SK-N-SH treated with all-trans-retinoic acid at 6 μM for 48 hours (cell line): ENCODE data around the gene TNPO1.

Source experiments
- ATAC-seq: fragments of 200-7000 bp; cut with Tn5 transposase; 3 replicates; pipeline ENCODE4 v1.9.1; 2020; ENCODE audit warnings: mild to moderate bottlenecking, moderate library complexity
- ARNTL ChIP-seq: fragments of 450-650 bp; formaldehyde crosslinking; IDR thresholded peaks from 2 replicates; pipeline ENCODE4 v1.5.0; 2020; ENCODE audit warnings: low read depth, mild to moderate bottlenecking, moderate library complexity, borderline replicate concordance
- BACH2 ChIP-seq: fragments of 250-450 bp; sonication (Bioruptor Pico); IDR thresholded peaks from 2 replicates; pipeline ENCODE4 v1.9.0; 2021; ENCODE audit warnings: mild to moderate bottlenecking, borderline replicate concordance
- CREB5 ChIP-seq: fragments of 250-450 bp; sonication (Bioruptor Pico); IDR thresholded peaks from 2 replicates; pipeline ENCODE4 v1.5.1; 2020; ENCODE audit warnings: low read depth, mild to moderate bottlenecking, moderate library complexity
- CSDC2 ChIP-seq: fragments of 250-450 bp; sonication (Bioruptor Pico); IDR thresholded peaks from 2 replicates; pipeline ENCODE4 v1.5.0; 2020; ENCODE audit warnings: mild to moderate bottlenecking, moderate library complexity
- ESRRG ChIP-seq: fragments of 250-450 bp; sonication (Bioruptor Pico); IDR thresholded peaks from 2 replicates; pipeline ENCODE4 v1.6.1; 2021; ENCODE audit warnings: mild to moderate bottlenecking
- GLIS3 ChIP-seq: fragments of 250-450 bp; sonication (Bioruptor Pico); IDR thresholded peaks from 2 replicates; pipeline ENCODE4 v1.5.0; 2020; ENCODE audit warnings: mild to moderate bottlenecking, moderate library complexity
- ISL1 ChIP-seq: fragments of 250-450 bp; sonication (Bioruptor Pico); IDR thresholded peaks from 2 replicates; pipeline ENCODE4 v2.1.2; 2022; ENCODE audit warnings: mild to moderate bottlenecking, moderate library complexity
- OSR1 ChIP-seq: fragments of 250-450 bp; sonication (Bioruptor Pico); IDR thresholded peaks from 2 replicates; pipeline ENCODE4 v1.8.0; 2022; ENCODE audit warnings: moderate library complexity, mild to moderate bottlenecking, inconsistent platforms
- PATZ1 ChIP-seq: fragments of 250-450 bp; sonication (Bioruptor Pico); IDR thresholded peaks from 2 replicates; pipeline ENCODE4 v1.8.0; 2020; ENCODE audit warnings: mild to moderate bottlenecking, moderate library complexity, borderline replicate concordance
- PPARA ChIP-seq: fragments of 250-450 bp; sonication (Bioruptor Pico); IDR thresholded peaks from 2 replicates; pipeline ENCODE4 v1.5.0; 2020; ENCODE audit warnings: mild to moderate bottlenecking, borderline replicate concordance
- RARB ChIP-seq: fragments of 250-450 bp; sonication (Bioruptor Pico); IDR thresholded peaks from 2 replicates; pipeline ENCODE4 v1.8.0; 2021; ENCODE audit warnings: mild to moderate bottlenecking, moderate library complexity
- SNAI2 ChIP-seq: fragments of 250-450 bp; sonication (Bioruptor Pico); IDR thresholded peaks from 2 replicates; pipeline ENCODE4 v1.5.0; 2020; ENCODE audit warnings: mild to moderate bottlenecking, moderate library complexity
- TCF4 ChIP-seq: fragments of 250-450 bp; sonication (Bioruptor Pico); IDR thresholded peaks from 2 replicates; pipeline ENCODE4 v1.8.0; 2021; ENCODE audit warnings: mild to moderate bottlenecking, moderate library complexity, borderline replicate concordance
- TOX ChIP-seq: fragments of 250-450 bp; sonication (Bioruptor Pico); IDR thresholded peaks from 2 replicates; pipeline ENCODE4 v1.8.0; 2021; ENCODE audit warnings: mild to moderate bottlenecking, moderate library complexity, borderline replicate concordance
- ZFP3 ChIP-seq: fragments of 250-450 bp; sonication (Bioruptor Pico); IDR thresholded peaks from 2 replicates; pipeline ENCODE4 v1.5.0; 2020; ENCODE audit warnings: mild to moderate bottlenecking, moderate library complexity
- ZFP30 ChIP-seq: fragments of 450-650 bp; formaldehyde crosslinking; IDR thresholded peaks from 2 replicates; pipeline ENCODE4 v1.5.0; 2022; ENCODE audit warnings: mild to moderate bottlenecking, moderate library complexity
- ZNF565 ChIP-seq: fragments of 450-650 bp; formaldehyde crosslinking; conservative IDR thresholded peaks from 2 replicates; pipeline ENCODE4 v1.5.0; 2020; ENCODE audit warnings: low read depth, mild to moderate bottlenecking, moderate library complexity
- ZNF70 ChIP-seq: fragments of 450-650 bp; formaldehyde crosslinking; IDR thresholded peaks from 2 replicates; pipeline ENCODE4 v1.5.0; 2020; ENCODE audit warnings: mild to moderate bottlenecking, moderate library complexity
- ZNF8 ChIP-seq: fragments of 450-650 bp; formaldehyde crosslinking; IDR thresholded peaks from 2 replicates; pipeline ENCODE4 v1.5.0; 2020; ENCODE audit warnings: mild to moderate bottlenecking, moderate library complexity
- TF ChIP-seq, protein P1 (sequence below): fragments of 250-450 bp; sonication (Bioruptor Pico); IDR thresholded peaks from 2 replicates; pipeline ENCODE4 v1.5.1; 2021; ENCODE audit warnings: mild to moderate bottlenecking, moderate library complexity
- TF ChIP-seq, protein P2 (sequence below): fragments of 250-450 bp; sonication (Bioruptor Pico); IDR thresholded peaks from 2 replicates; pipeline ENCODE4 v1.8.0; 2021; ENCODE audit warnings: low read depth, mild to moderate bottlenecking, moderate library complexity, borderline replicate concordance
- TF ChIP-seq, protein P3 (sequence below): fragments of 250-450 bp; sonication (Bioruptor Pico); IDR thresholded peaks from 2 replicates; pipeline ENCODE4 v1.5.0; 2020; ENCODE audit warnings: mild to moderate bottlenecking, moderate library complexity

The TNPO1 gene

DNA sequence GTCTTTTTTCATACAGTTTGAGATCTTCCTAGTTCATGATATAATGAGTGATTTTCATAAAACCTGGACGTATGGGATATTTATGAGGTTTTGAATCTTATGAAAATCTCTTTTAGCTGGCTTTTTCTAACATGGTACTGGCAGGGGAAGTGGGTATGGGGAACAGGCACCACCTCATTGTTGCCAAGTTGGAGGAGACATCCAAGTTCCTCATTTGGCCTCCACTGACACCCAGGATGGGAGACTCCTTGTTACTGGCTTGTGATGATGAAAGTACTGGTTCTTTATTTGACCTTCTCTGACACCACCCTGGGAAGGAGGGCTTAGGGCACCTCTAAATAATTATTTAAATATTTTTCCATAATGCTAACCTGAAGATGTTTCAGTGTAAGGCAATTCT, 4.0 kb upstream of the TNPO1 start:
- TF ChIP-seq TCF4 (CRISPR knock-in tag), result no peak
- no peak for TF ChIP-seq ZFP3
- TF ChIP-seq, protein P1, sequence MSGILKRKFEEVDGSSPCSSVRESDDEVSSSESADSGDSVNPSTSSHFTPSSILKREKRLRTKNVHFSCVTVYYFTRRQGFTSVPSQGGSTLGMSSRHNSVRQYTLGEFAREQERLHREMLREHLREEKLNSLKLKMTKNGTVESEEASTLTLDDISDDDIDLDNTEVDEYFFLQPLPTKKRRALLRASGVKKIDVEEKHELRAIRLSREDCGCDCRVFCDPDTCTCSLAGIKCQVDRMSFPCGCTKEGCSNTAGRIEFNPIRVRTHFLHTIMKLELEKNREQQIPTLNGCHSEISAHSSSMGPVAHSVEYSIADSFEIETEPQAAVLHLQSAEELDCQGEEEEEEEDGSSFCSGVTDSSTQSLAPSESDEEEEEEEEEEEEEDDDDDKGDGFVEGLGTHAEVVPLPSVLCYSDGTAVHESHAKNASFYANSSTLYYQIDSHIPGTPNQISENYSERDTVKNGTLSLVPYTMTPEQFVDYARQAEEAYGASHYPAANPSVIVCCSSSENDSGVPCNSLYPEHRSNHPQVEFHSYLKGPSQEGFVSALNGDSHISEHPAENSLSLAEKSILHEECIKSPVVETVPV, result no peak
- no peak for TF ChIP-seq ISL1 (CRISPR knock-in tag)
- TF ChIP-seq ARNTL (CRISPR knock-in tag), result no peak
- TF ChIP-seq ESRRG, result no peak
- no peak for TF ChIP-seq SNAI2 (CRISPR knock-in tag)
- no peak for TF ChIP-seq TOX (CRISPR knock-in tag)
- TF ChIP-seq PPARA (CRISPR knock-in tag), result no peak
- TF ChIP-seq ZNF565 (CRISPR knock-in tag), result no peak
- ATAC-seq, result no peak

GRCh38 chr5:72814104-72814503, 2.4 kb upstream of the TNPO1 start:
- no peak for TF ChIP-seq CSDC2 (CRISPR knock-in tag)
- no peak for TF ChIP-seq BACH2
- TF ChIP-seq ZFP30 (CRISPR knock-in tag), result no peak
- no peak for TF ChIP-seq PATZ1 (CRISPR knock-in tag)
- TF ChIP-seq, protein P1, result no peak
- no peak for TF ChIP-seq ISL1 (CRISPR knock-in tag)
- TF ChIP-seq CREB5 (CRISPR knock-in tag), result no peak
- no peak for TF ChIP-seq PPARA (CRISPR knock-in tag)
- TF ChIP-seq ZNF565 (CRISPR knock-in tag), result no peak
- no peak for TF ChIP-seq ZNF70
- no peak for TF ChIP-seq TOX (CRISPR knock-in tag)
- no peak for TF ChIP-seq ARNTL (CRISPR knock-in tag)
- TF ChIP-seq RARB (CRISPR knock-in tag), result no peak
- TF ChIP-seq ZNF8 (CRISPR knock-in tag), result no peak
- no peak for TF ChIP-seq TCF4 (CRISPR knock-in tag)
- TF ChIP-seq OSR1 (CRISPR knock-in tag), result no peak
- TF ChIP-seq, protein P2, sequence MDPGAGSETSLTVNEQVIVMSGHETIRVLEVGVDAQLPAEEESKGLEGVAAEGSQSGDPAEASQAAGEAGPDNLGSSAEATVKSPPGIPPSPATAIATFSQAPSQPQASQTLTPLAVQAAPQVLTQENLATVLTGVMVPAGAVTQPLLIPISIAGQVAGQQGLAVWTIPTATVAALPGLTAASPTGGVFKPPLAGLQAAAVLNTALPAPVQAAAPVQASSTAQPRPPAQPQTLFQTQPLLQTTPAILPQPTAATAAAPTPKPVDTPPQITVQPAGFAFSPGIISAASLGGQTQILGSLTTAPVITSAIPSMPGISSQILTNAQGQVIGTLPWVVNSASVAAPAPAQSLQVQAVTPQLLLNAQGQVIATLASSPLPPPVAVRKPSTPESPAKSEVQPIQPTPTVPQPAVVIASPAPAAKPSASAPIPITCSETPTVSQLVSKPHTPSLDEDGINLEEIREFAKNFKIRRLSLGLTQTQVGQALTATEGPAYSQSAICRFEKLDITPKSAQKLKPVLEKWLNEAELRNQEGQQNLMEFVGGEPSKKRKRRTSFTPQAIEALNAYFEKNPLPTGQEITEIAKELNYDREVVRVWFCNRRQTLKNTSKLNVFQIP (CRISPR knock-in tag), result no peak
- no peak for TF ChIP-seq GLIS3 (CRISPR knock-in tag)
- TF ChIP-seq, protein P3, sequence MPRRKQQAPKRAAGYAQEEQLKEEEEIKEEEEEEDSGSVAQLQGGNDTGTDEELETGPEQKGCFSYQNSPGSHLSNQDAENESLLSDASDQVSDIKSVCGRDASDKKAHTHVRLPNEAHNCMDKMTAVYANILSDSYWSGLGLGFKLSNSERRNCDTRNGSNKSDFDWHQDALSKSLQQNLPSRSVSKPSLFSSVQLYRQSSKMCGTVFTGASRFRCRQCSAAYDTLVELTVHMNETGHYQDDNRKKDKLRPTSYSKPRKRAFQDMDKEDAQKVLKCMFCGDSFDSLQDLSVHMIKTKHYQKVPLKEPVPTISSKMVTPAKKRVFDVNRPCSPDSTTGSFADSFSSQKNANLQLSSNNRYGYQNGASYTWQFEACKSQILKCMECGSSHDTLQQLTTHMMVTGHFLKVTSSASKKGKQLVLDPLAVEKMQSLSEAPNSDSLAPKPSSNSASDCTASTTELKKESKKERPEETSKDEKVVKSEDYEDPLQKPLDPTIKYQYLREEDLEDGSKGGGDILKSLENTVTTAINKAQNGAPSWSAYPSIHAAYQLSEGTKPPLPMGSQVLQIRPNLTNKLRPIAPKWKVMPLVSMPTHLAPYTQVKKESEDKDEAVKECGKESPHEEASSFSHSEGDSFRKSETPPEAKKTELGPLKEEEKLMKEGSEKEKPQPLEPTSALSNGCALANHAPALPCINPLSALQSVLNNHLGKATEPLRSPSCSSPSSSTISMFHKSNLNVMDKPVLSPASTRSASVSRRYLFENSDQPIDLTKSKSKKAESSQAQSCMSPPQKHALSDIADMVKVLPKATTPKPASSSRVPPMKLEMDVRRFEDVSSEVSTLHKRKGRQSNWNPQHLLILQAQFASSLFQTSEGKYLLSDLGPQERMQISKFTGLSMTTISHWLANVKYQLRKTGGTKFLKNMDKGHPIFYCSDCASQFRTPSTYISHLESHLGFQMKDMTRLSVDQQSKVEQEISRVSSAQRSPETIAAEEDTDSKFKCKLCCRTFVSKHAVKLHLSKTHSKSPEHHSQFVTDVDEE (CRISPR knock-in tag), result no peak
- TF ChIP-seq SNAI2 (CRISPR knock-in tag), result no peak

More at GRCh38 chr5:72814104-72814503, 2.4 kb upstream of the TNPO1 start:
- ATAC-seq, result no peak
